Measurements from ENCODE around the gene UBXN4. TPM values are rescaled to one million over a fixed set of nuclear protein-coding genes. Genes with fewer than 3 reads are reported as not detected.

UBXN4 gene
- total RNA-seq, 3 donors from 2014 or later = 78.2 to 91.1 (median 80.5) TPM

- Mint-ChIP-seq H3K4me3 (no peak overlapping the region), H3K4me1 (ENCODE audit: low read depth) (peaks cover 2% of the 10 kb centered on the region), H3K9me3 (no peaks in the 10 kb centered on the region), H3K36me3 (ENCODE audit: insufficient read depth) (peaks cover 3% of the 10 kb centered on the region), H3K27me3 (ENCODE audit: low read depth) (no peaks in the 10 kb centered on the region)
- ATAC-seq (no peak), DNase-seq (no peak)
These were observed 91.2 kb downstream of the UBXN4 start for GRCh38 chr2:135832891-135833290.

Other genes with a start within 250 kb of the UBXN4 start
- 1 to 10 TPM; 5.0 to 5.8 (median 5.4) TPM for gene ZRANB3, start 210.6 kb upstream of the UBXN4 start, total RNA-seq
- 10 to 100 TPM; 41.5 to 54.3 (median 51.5) TPM for gene R3HDM1, start 210.4 kb upstream of the UBXN4 start, total RNA-seq
- gene LCT, start 95.3 kb downstream of the UBXN4 start, total RNA-seq = under 1 TPM; 0.05 to 0.21 (median 0.10) TPM
- 100 to 1,000 TPM; 157 to 197 (median 185) TPM for gene MCM6, start 134.6 kb downstream of the UBXN4 start, total RNA-seq
- 100 to 1,000 TPM in 2 of 3 donors, 10 to 100 TPM in 1; 97.8 to 107 (median 103) TPM for gene DARS1, start 243.8 kb downstream of the UBXN4 start, total RNA-seq